ENCODE measurements around the gene PCSK2.

DNA sequence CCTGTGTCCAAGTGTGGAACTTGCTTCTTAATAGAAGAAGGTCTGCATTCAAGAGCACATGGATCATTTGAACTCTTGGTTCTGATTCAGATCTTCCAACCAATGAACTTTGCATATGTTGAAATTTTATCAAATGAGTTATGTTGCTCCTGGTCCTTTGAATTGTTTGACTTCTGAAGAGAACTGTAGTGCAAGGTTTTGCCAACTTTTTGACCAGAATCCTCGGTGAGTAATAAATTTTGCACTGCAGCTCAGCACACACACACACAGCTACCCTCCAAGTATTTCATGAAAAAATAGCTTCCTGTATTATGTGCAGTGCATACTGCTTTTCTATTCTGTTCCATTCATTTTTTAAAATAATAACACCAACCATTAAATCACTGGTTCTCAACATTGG is 236.9 kb downstream of the PCSK2 start:
- TF ChIP-seq POLR2A (IDR thresholded peaks at IDR 0.05) = no peak
- TF ChIP-seq, protein P1, sequence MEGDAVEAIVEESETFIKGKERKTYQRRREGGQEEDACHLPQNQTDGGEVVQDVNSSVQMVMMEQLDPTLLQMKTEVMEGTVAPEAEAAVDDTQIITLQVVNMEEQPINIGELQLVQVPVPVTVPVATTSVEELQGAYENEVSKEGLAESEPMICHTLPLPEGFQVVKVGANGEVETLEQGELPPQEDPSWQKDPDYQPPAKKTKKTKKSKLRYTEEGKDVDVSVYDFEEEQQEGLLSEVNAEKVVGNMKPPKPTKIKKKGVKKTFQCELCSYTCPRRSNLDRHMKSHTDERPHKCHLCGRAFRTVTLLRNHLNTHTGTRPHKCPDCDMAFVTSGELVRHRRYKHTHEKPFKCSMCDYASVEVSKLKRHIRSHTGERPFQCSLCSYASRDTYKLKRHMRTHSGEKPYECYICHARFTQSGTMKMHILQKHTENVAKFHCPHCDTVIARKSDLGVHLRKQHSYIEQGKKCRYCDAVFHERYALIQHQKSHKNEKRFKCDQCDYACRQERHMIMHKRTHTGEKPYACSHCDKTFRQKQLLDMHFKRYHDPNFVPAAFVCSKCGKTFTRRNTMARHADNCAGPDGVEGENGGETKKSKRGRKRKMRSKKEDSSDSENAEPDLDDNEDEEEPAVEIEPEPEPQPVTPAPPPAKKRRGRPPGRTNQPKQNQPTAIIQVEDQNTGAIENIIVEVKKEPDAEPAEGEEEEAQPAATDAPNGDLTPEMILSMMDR (IDR thresholded peaks at IDR 0.05) = no peak

Measured in lower leg skin (tissue), 3 donors.